ENCODE measurements around the gene AP3B2. TPM values are rescaled to one million over a fixed set of nuclear protein-coding genes. Genes with fewer than 3 reads are reported as not detected.
A peak's percentile ranks its signal among the peaks of the same experiment; 100 is the strongest.

The AP3B2 gene
- total and polyA plus RNA-seq, 4 donors: 0.94 to 2.2 (median 1.2) TPM

- 49 to 51% methylated on average over 11 of the region's 11 CpGs for WGBS, 2 donors
- DNase-seq (peak in 1 of 3 donors; percentile 5), ATAC-seq (ENCODE audit: insufficient read depth, low FRiP score) (no peak)
- H3K36me3 ChIP-seq (ENCODE audit: control insufficient read depth in 4 of 4, insufficient read depth in 4 of 4, low read length in 4 of 4): no peaks in the 10 kb centered on the region
- no peaks in the 10 kb centered on the region for H3K4me1 ChIP-seq (ENCODE audit: control insufficient read depth in 5 of 5, insufficient read depth in 5 of 5, low read length in 5 of 5)
- H3K9me3 ChIP-seq (ENCODE audit: control insufficient read depth in 4 of 4, insufficient read depth in 3 of 4, low read length in 3 of 4): no peaks in the 10 kb centered on the region
- H3K27me3 ChIP-seq (ENCODE audit: control insufficient read depth in 3 of 3, insufficient read depth in 3 of 3, low read length in 2 of 3): no peaks in the 10 kb centered on the region
- H3K4me3 ChIP-seq: no peak overlapping the region
- no peak overlapping the region for H3K9ac ChIP-seq (ENCODE audit: insufficient read depth in 1 of 2, low read length in 2 of 2)
- H3K27ac ChIP-seq (ENCODE audit: low read depth in 1 of 2, low read length in 1 of 2): no peak overlapping the region
- no peak for TF ChIP-seq CTCF (IDR thresholded peaks at IDR 0.05; ENCODE audit: control extremely low read depth, extremely low read depth)
Observed at GRCh38 chr15:82699726-82700125, 9.9 kb downstream of the AP3B2 start.

- DNase-seq (no peak), ATAC-seq (ENCODE audit: insufficient read depth, low FRiP score) (no peak)
- Histone ChIP-seq H3K9me3 (ENCODE audit: control insufficient read depth in 4 of 4, insufficient read depth in 3 of 4, low read length in 3 of 4) (no peaks in the 10 kb centered on the region), H3K36me3 (ENCODE audit: control insufficient read depth in 4 of 4, insufficient read depth in 4 of 4, low read length in 4 of 4) (no peaks in the 10 kb centered on the region), H3K4me3 (no peak overlapping the region), H3K27ac (ENCODE audit: low read depth in 1 of 2, low read length in 1 of 2) (no peak overlapping the region), H3K27me3 (ENCODE audit: control insufficient read depth in 3 of 3, insufficient read depth in 3 of 3, low read length in 2 of 3) (no peaks in the 10 kb centered on the region), H3K4me1 (ENCODE audit: control insufficient read depth in 5 of 5, insufficient read depth in 5 of 5, low read length in 5 of 5) (no peaks in the 10 kb centered on the region), H3K9ac (ENCODE audit: insufficient read depth in 1 of 2, low read length in 2 of 2) (no peak overlapping the region)
- WGBS, 2 donors: 73 to 81% methylated on average over 8 of the region's 8 CpGs
- TF ChIP-seq CTCF (IDR thresholded peaks at IDR 0.05; ENCODE audit: control extremely low read depth, extremely low read depth): no peak
Observed at GRCh38 chr15:82698711-82699345, 10.8 kb downstream of the AP3B2 start.

GRCh38 chr15:82697735-82698407, 11.8 kb downstream of the AP3B2 start:
- H3K27me3 ChIP-seq (ENCODE audit: control insufficient read depth in 3 of 3, insufficient read depth in 3 of 3, low read length in 2 of 3): no peaks in the 10 kb centered on the region
- H3K36me3 ChIP-seq (ENCODE audit: control insufficient read depth in 4 of 4, insufficient read depth in 4 of 4, low read length in 4 of 4): no peaks in the 10 kb centered on the region
- no peak overlapping the region for H3K9ac ChIP-seq (ENCODE audit: insufficient read depth in 1 of 2, low read length in 2 of 2)
- DNase-seq: no peak
- no peak for ATAC-seq (ENCODE audit: insufficient read depth, low FRiP score)
- no peaks in the 10 kb centered on the region for H3K9me3 ChIP-seq (ENCODE audit: control insufficient read depth in 4 of 4, insufficient read depth in 3 of 4, low read length in 3 of 4)
- no peak overlapping the region for H3K27ac ChIP-seq (ENCODE audit: low read depth in 1 of 2, low read length in 1 of 2)
- TF ChIP-seq CTCF (IDR thresholded peaks at IDR 0.05; ENCODE audit: control extremely low read depth, extremely low read depth): no peak
- no peaks in the 10 kb centered on the region for H3K4me1 ChIP-seq (ENCODE audit: control insufficient read depth in 5 of 5, insufficient read depth in 5 of 5, low read length in 5 of 5)
- WGBS, 2 donors: 87 to 94% methylated on average over 9 of the region's 9 CpGs
- H3K4me3 ChIP-seq: no peak overlapping the region
